Hair follicular keratinocyte (primary cell): Measurements from ENCODE around the gene ZMYM2. TPM values are rescaled to one million over a fixed set of nuclear protein-coding genes. Genes with fewer than 3 reads are reported as not detected.

Experiments used
- total RNA-seq: library from RNA; depleted of rRNA; stranded (reverse); fragments of >200 nt; gene quantifications from 2 replicates; pipeline ENCODE4 v1.2.3, GENCODE V29; 2015

The ZMYM2 gene
- 21.1 and 27.3 TPM in 2 replicates for total RNA-seq

DNA sequence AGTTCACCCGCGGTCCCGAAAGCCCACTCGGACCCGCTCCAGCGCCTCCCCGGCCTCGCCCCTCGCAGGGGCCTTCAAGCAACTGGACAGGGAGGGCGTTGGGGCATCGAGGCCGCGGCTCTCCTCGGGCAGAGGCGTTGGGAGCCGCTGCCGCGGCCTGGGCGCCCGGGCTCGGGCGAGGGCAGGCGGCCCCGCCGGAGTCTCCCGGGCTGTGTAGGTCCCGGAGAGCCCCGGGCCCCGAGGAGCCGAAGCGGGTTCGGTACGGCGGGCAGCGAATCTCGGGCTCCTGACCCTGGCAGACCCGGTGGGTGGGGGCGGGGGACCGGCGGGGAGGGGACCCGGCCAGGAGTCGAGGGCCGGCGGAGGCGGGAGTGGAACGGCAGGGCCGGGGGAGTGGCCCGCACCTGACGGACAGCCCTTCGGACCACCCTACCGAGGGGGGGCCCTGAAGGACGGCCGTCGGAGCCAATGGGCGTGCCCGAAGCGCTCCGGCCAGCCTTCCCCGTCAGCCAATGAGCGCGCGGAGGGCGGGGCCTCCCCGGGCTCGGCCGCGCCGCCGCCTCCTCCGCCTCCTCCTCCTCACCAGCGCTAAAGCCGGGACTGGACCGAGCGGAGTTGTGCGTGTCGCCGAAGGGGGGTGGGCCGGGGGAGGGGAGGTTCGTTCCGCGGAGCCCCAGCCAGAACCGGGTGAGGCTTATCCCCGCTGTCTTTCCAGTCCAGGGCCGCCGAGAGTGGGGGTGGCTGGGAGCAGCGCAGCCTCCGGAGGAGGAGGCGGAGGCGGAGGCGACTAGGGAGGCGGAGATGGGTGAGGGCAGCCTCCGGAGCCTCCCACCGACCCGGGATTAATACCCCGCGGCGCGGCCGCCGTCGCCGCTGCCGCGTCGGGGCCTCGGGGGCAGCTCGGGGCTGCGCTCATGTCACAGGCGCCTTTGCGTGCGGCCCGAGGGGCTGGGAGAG is at the start of gene ZMYM2:
ZMYM2 (plus strand) TSS at position 573 of the 957 bp plus-strand sequence. CDS start 34,346 bp downstream, outside the sequence.

Other genes starting within 250 kb of the ZMYM2 start
- 31.4 and 48.4 TPM in 2 replicates for gene PSPC1, start 175.8 kb upstream of the ZMYM2 start, total RNA-seq
- 3.8 and 7.7 TPM in 2 replicates for gene ZMYM5, start 95.1 kb upstream of the ZMYM2 start, total RNA-seq
- gene GJA3, start 202.3 kb downstream of the ZMYM2 start, total RNA-seq: 0.11 and 0.78 TPM in 2 replicates
- 409 and 921 TPM in 2 replicates for gene GJB2, start 234.2 kb downstream of the ZMYM2 start, total RNA-seq